Bronchial epithelial cell (primary cell): ENCODE results near the gene HSPB2. TPM values are rescaled to one million over a fixed set of nuclear protein-coding genes. Genes with fewer than 3 reads are reported as not detected.
A peak's percentile ranks its signal among the peaks of the same experiment; 100 is the strongest.

Experiments used
- DNase-seq: peaks from one replicate; pipeline ENCODE4 v3.0.0-alpha.2; 2010; ENCODE audit warnings: low read depth
- FAIRE-seq: peaks from 2 replicates; lab custom pipeline; 2011; peaks lifted over from hg19 to GRCh38; lab: Jason Lieb, UNC
- H3K27me3 ChIP-seq: 2 replicates; pipeline ENCODE4 v1.5.1; 2011; ENCODE audit warnings: low read length; ENCODE audit not compliant: control insufficient read depth, insufficient read depth
- H3K36me3 ChIP-seq: 2 replicates; pipeline ENCODE4 v1.5.1; 2011; ENCODE audit warnings: low read length; ENCODE audit not compliant: control insufficient read depth, insufficient read depth
- H3K4me3 ChIP-seq: 2 replicates; pipeline ENCODE4 v1.5.1; 2011; ENCODE audit warnings: mild to moderate bottlenecking, low read depth, low read length, control low read depth
- total RNA-seq: library from RNA; depleted of rRNA; stranded (reverse); fragments of >200 nt; gene quantifications from 2 replicates; pipeline ENCODE4 v1.2.1, GENCODE V29; 2014
- TF ChIP-seq, protein P1 (sequence below): IDR thresholded peaks from 2 replicates; pipeline ENCODE4 v1.5.1; 2011; ENCODE audit warnings: mild to moderate bottlenecking, moderate library complexity, low read length, control low read depth, inconsistent platforms; ENCODE audit not compliant: insufficient read depth, severe bottlenecking

HSPB2 gene
- total RNA-seq, 1 donor from 2014 or later, result not detected

DNA sequence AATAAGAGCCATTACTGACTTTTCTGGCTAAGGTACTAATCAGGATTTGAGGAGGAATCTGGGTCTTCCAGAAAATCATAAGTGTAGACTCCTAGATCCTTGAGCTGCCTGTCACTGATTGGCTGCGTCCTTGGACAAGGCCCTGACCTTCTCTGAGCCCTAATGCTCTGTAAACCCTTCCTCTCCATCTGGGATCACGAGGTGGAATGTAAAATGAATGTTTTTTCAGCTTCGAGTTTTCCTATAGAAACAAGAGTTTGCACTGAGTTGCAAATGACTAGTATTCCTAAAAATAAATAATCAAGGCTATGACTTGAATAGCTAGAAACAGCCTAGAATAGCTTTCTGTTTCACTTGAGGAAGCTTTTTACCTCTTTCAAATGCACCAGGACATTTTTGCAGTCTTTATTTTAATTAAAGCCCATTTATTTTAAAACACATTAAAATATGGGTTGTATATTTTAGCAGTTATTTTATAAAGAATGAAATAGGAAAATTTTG, 23.6 kb downstream of the HSPB2 start:
- no peaks in the 10 kb centered on the region for H3K27me3 ChIP-seq
- DNase-seq (no peak), FAIRE-seq (no peak)
- TF ChIP-seq, protein P1, sequence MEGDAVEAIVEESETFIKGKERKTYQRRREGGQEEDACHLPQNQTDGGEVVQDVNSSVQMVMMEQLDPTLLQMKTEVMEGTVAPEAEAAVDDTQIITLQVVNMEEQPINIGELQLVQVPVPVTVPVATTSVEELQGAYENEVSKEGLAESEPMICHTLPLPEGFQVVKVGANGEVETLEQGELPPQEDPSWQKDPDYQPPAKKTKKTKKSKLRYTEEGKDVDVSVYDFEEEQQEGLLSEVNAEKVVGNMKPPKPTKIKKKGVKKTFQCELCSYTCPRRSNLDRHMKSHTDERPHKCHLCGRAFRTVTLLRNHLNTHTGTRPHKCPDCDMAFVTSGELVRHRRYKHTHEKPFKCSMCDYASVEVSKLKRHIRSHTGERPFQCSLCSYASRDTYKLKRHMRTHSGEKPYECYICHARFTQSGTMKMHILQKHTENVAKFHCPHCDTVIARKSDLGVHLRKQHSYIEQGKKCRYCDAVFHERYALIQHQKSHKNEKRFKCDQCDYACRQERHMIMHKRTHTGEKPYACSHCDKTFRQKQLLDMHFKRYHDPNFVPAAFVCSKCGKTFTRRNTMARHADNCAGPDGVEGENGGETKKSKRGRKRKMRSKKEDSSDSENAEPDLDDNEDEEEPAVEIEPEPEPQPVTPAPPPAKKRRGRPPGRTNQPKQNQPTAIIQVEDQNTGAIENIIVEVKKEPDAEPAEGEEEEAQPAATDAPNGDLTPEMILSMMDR, result no peak
- H3K4me3 ChIP-seq, result no peak overlapping the region
- no peaks in the 10 kb centered on the region for H3K36me3 ChIP-seq

DNA sequence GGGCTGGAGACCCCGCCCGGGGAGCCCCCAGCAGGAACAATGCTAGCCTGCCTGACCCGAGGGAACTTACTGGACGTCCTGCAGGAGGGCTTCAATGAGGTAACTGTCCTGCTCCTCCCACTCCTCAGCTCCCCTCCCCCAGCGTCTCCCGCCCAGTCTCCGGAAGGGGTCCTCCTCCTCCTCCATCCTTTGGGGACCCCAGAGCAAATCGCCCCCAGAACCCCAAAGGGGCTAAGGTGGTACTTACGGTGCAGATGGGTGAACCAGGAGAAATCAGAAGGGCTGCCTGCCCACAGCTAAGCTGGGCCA, 24.9 kb downstream of the HSPB2 start:
- Histone ChIP-seq H3K4me3 (peak overlapping the region; percentile 61), H3K36me3 (no peaks in the 10 kb centered on the region), H3K27me3 (no peaks in the 10 kb centered on the region)
- TF ChIP-seq, protein P1, result no peak
- DNase-seq (no peak), FAIRE-seq (no peak)

DNA sequence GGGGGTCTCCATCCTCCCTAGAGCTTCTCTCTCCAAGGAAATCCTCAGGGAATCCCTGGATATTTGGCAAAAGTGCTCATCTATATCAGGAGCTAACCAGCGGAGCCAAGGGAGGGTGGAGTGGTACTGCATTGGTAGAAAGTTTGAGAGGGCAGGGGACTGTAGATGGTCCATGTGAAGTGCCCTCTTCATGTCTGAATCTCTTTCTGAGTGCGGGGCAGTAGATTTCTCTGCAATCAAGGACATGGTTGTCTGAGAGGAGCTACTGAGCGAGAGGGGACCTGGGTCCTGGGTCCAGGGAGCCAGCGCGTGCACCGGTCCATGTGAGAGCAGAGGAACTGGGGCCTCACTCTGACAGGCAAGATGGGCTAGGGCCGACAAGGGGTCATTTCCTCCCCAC, 25.3 kb downstream of the HSPB2 start:
- Histone ChIP-seq H3K36me3 (no peaks in the 10 kb centered on the region), H3K27me3 (no peaks in the 10 kb centered on the region), H3K4me3 (no peak overlapping the region)
- TF ChIP-seq, protein P1, result no peak
- DNase-seq, result no peak
- no peak for FAIRE-seq

DNA sequence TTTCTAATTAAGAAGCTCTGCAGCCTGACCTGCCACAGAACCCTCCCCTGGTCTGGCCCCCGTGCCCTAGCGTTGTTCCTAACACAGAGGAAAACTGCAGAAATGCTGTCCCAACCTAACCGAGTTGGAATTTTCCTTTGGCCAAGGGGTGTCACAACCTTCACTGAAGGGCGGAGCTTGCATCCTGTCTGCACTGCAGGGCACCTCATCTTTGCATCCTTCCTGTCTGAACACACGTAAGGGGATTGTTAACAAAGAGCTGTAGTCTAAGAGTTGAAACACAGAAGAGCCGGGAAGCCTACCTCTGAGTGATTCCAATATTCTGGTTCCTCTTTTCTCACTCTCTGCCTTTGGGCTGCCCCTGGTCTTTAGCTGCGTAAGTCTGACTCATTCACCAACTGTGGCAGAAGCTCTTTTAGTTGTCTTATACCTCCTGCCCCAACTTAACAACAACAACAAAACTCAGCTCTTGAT, 26.2 kb downstream of the HSPB2 start:
- no peaks in the 10 kb centered on the region for H3K27me3 ChIP-seq
- H3K36me3 ChIP-seq, result no peaks in the 10 kb centered on the region
- TF ChIP-seq, protein P1, result no peak
- FAIRE-seq, result no peak
- DNase-seq, result peak; percentile 46
- H3K4me3 ChIP-seq, result no peak overlapping the region

DNA sequence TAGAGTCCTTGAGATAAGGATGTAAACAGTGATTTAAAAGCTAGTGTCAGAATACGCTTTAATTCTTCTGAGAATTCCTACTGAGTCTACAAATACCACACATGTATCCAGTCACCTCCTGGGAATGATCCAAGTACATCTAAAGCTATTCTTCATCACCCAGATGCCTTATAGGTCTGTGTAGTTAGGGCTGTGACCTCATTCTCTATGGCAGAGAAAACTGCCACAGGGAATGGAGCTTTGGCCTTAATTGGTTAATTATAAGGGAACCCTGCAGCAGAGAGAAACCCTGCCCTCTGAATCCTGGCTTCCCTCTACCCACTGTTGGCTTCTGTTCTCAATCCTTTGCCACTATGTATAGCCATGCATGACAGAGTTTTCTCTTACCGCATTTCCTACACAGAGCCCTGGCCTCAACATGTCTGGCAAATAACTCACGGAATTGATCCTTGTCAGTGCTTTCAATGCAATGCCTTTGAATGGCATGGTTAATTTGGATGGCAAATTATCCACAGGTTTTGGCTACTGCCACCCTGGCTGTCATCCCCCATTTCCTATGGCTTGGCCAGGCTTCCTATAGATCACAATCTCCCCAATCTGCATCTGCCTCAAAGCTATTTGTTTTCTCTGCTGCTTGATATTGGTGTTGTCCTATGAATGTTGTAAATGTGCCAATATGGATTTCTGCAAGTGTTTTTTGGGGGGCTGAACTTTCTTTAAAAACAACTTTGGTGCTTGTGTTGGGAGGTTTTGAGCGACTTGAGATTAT, 27.5 kb downstream of the HSPB2 start:
- H3K27me3 ChIP-seq, result no peaks in the 10 kb centered on the region
- DNase-seq, result peak; percentile 87
- FAIRE-seq, result no peak
- no peaks in the 10 kb centered on the region for H3K36me3 ChIP-seq
- TF ChIP-seq, protein P1, result no peak
- H3K4me3 ChIP-seq, result no peak overlapping the region
